GM12878 (cell line): ENCODE measurements around the gene SLC6A8. TPM values are rescaled to one million over a fixed set of nuclear protein-coding genes. Genes with fewer than 3 reads are reported as not detected.

Experiments used
- ATF3 ChIP-seq: IDR thresholded peaks from 2 replicates; pipeline ENCODE4 v1.6.1; 2011; ENCODE audit warnings: low read depth, mild to moderate bottlenecking, low read length, moderate library complexity, borderline replicate concordance; ENCODE audit errors: extremely low read depth
- CBX5 ChIP-seq: sonication (generic); IDR thresholded peaks from 2 replicates; pipeline ENCODE4 v1.6.1; 2016; ENCODE audit warnings: low read depth, moderate library complexity, mild to moderate bottlenecking, inconsistent platforms
- E2F8 ChIP-seq: fragments of 450-650 bp; IDR thresholded peaks from 2 replicates; pipeline ENCODE4 v1.6.1; 2018; ENCODE audit warnings: mild to moderate bottlenecking, low read depth, moderate library complexity; ENCODE audit not compliant: partially characterized antibody
- FOXK2 ChIP-seq: fragments of 450-650 bp; IDR thresholded peaks from 2 replicates; pipeline ENCODE4 v1.6.1; 2017; ENCODE audit warnings: mild to moderate bottlenecking, moderate library complexity
- HDAC6 ChIP-seq: fragments of 200-600 bp; sonication (generic); IDR thresholded peaks from one replicate; pipeline ENCODE4 v1.8.0; 2017; ENCODE audit warnings: antibody characterized with exemption; ENCODE audit not compliant: unreplicated experiment
- IKZF2 ChIP-seq, 2 experiments: fragments of 450-650 bp; IDR thresholded peaks; 2 replicates each; pipeline ENCODE4 v1.6.1; 2017; ENCODE audit warnings: mild to moderate bottlenecking in 2 of 2, moderate library complexity in 2 of 2
- KDM1A ChIP-seq: fragments of 200-600 bp; sonication (generic); IDR thresholded peaks from 2 replicates; pipeline ENCODE4 v1.6.1; 2016; ENCODE audit warnings: borderline replicate concordance
- LARP7 ChIP-seq: fragments of 450-650 bp; IDR thresholded peaks from 2 replicates; pipeline ENCODE4 v1.6.1; 2017; ENCODE audit warnings: mild to moderate bottlenecking
- POLR2A ChIP-seq: IDR thresholded peaks from 2 replicates; pipeline ENCODE4 v1.6.1; 2011; ENCODE audit warnings: low read depth, mild to moderate bottlenecking, low read length
- POU2F2 ChIP-seq: IDR thresholded peaks from 3 replicates; pipeline ENCODE4 v1.6.1; 2011; ENCODE audit warnings: low read depth, mild to moderate bottlenecking, low read length, borderline replicate concordance
- RBBP5 ChIP-seq: fragments of 200-600 bp; sonication (generic); conservative IDR thresholded peaks from 2 replicates; pipeline ENCODE4 v1.6.1; 2016
- REST ChIP-seq: IDR thresholded peaks from 2 replicates; pipeline ENCODE4 v1.6.1; 2012; ENCODE audit warnings: mild to moderate bottlenecking, low read depth, low read length
- SMAD1 ChIP-seq: fragments of 450-650 bp; IDR thresholded peaks from 2 replicates; pipeline ENCODE4 v1.6.1; 2018; ENCODE audit warnings: mild to moderate bottlenecking, low read depth; ENCODE audit not compliant: partially characterized antibody
- SMAD5 ChIP-seq: IDR thresholded peaks from 2 replicates; pipeline ENCODE4 v1.6.1; 2016; ENCODE audit warnings: antibody characterized with exemption, low read depth
- SMARCA5 ChIP-seq: fragments of 450-650 bp; IDR thresholded peaks from 2 replicates; pipeline ENCODE4 v1.6.1; 2017; ENCODE audit warnings: mild to moderate bottlenecking
- SRF ChIP-seq, 2 experiments: IDR thresholded peaks; 2 replicates each; pipeline ENCODE4 v1.6.1; 2011; ENCODE audit warnings: low read depth in 2 of 2, low read length in 2 of 2, mild to moderate bottlenecking in 1 of 2, moderate library complexity in 1 of 2
- TARDBP ChIP-seq: IDR thresholded peaks from 2 replicates; pipeline ENCODE4 v1.6.1; 2016; ENCODE audit warnings: borderline replicate concordance
- TCF3 ChIP-seq: IDR thresholded peaks from 2 replicates; pipeline ENCODE4 v1.6.1; 2012; ENCODE audit warnings: low read depth, mild to moderate bottlenecking, low read length, borderline replicate concordance; ENCODE audit not compliant: insufficient read depth
- WRNIP1 ChIP-seq: IDR thresholded peaks from 2 replicates; pipeline ENCODE4 v1.6.1; 2011; ENCODE audit warnings: low read depth, low read length, improper control_type of control experiment, borderline replicate concordance
- ZNF687 ChIP-seq: fragments of 450-650 bp; IDR thresholded peaks from 2 replicates; pipeline ENCODE4 v1.6.1; 2017; ENCODE audit warnings: mild to moderate bottlenecking, moderate library complexity
- polyA plus RNA-seq, 11 experiments: library from polyadenylated mRNA; depleted of rRNA in 4 of 11; unstranded in 6 of 11; stranded (reverse) in 5 of 11; fragments of >200 nt; fragmentation: Nextera tagmentation in 4 of 11; fragmentation: Illumina TruSeq in 1 of 11; extraction: Ambion mirVana in 4 of 11; extraction: Trizol in 1 of 11; gene quantifications; 1 replicate in 1 of 11; 2 replicates in 10 of 11; pipeline versions ENCODE4 v1.2.1 to v1.2.3, GENCODE V29; 2011 to 2016; ENCODE audit warnings: inconsistent platforms in 2 of 11, missing spikeins in 2 of 11, low read depth in 1 of 11
- total RNA-seq, 4 experiments: library from RNA; depleted of rRNA in 3 of 4; stranded (reverse); fragments of >200 nt in 3 of 4; fragmentation: Illumina TruSeq in 1 of 4; extraction: Trizol in 1 of 4; gene quantifications; 2 replicates each; pipeline versions ENCODE4 v1.2.1 to v1.2.3, GENCODE V29; 2013 to 2021

SLC6A8 gene
- total and polyA plus RNA-seq, 10 of the 15 experiments (the other 5 are each of a cell fraction or from before 2014, with no cell fraction given) = 0.01 to 0.72 (median 0.17) TPM; not detected in 6

GRCh38 chrX:153726286-153727122 is 38.8 kb downstream of the SLC6A8 start (continued):
- TF ChIP-seq E2F8 (no peak), SMAD5 (no peak), POLR2A (no peak), TARDBP (0 out of 2 replicates have a peak, but pooled peaks have one; percentile 34), CBX5 (no peak), SMARCA5 (no peak), KDM1A (no peak), ZNF687 (peak; percentile 51; the same call in 1 of the 2 replicates), TCF3 (peak; percentile 80; the same call in 1 of the 2 replicates), LARP7 (no peak), SRF (IDR thresholded peaks at IDR 0.05; ENCODE audit: low read depth in 2 of 2, low read length in 2 of 2) (no peak), POU2F2 (0 out of 3 replicates have a peak, but pooled peaks have one; percentile 8), REST (no peak), SMAD1 (no peak), ATF3 (no peak), HDAC6 (no peak), IKZF2 (IDR thresholded peaks at IDR 0.05) (peak in 1 of 2 experiments; percentile 18; a peak in 1 of 4 replicates), RBBP5 (no peak), WRNIP1 (no peak), FOXK2 (no peak)
